ENCODE measurements around the gene HTR3E.
"Not testable (repeated sequence)": the region's sequence is repeated elsewhere in the genome, so short reads cannot be mapped to it uniquely, and the experiment has no call there.

Gene HTR3E

GRCh38 chr3:184117636-184118035, 20.8 kb downstream of the HTR3E start:
- FAIRE-seq = no peak

- not testable (repeated sequence) for FAIRE-seq
Measured at GRCh38 chr3:184121031-184121430, 24.2 kb downstream of the HTR3E start.

- FAIRE-seq = no peak
Measured at GRCh38 chr3:184126006-184126405, 29.1 kb downstream of the HTR3E start.

DNA sequence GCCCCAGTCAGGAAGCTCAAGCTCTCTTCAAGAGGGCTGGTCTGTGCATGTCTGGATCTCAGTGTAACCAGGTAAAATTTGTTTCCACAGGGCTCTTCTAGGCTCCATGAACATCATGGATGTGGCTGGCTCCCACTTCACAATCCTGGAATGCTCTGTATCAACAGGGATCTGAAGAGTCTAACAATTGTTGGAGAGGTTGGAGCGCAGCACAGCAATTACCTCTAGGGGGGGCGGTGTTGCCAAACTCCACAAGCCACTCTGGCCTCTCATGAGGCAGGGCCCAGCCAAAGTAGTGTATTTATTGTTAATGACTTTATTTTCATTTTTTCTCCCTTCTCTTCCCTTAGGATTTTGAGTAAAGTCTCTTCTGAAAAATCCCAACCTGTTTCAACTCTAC, 32.1 kb downstream of the HTR3E start:
- no peak for FAIRE-seq

DNA sequence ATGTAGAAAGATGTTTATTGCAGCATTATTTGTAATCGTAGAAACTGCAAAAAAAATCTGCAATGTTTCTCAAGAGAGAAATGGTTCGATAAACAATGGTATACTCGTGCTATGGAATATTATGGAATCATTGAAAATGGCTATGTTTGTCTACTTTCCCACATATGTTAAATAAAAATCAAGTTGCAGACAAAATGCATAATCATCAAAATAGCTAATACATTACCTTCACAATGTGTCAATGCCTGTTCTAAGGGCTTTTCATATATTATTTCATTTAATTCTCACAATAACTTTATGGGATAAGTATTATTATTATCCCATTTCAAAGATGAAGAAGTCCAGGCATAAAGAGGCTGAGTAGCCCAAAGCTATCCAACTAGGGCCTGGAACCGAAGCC, 36.1 kb downstream of the HTR3E start:
- FAIRE-seq = no peak

GRCh38 chr3:184133840-184134745, 37.2 kb downstream of the HTR3E start:
- FAIRE-seq = no peak

DNA sequence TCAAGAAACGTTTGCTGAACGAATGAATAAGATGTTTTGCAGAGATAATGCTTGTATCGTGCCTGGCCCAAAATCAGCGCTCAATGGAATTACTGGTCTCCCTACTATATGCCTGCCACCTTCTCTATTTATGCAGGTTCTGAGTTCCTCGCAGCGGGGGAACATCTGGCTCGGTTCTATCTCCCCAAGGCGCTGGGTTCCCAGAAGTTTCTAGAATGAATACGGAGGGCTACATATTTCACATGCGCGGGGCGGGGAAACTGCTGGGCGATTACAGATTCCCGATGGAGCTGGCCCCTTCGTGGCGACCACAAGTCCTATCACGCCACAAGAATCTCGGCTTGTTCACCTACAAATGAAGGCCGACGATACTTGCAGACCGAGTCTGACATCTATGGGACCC, 37.9 kb downstream of the HTR3E start:
- FAIRE-seq = no peak

DNA sequence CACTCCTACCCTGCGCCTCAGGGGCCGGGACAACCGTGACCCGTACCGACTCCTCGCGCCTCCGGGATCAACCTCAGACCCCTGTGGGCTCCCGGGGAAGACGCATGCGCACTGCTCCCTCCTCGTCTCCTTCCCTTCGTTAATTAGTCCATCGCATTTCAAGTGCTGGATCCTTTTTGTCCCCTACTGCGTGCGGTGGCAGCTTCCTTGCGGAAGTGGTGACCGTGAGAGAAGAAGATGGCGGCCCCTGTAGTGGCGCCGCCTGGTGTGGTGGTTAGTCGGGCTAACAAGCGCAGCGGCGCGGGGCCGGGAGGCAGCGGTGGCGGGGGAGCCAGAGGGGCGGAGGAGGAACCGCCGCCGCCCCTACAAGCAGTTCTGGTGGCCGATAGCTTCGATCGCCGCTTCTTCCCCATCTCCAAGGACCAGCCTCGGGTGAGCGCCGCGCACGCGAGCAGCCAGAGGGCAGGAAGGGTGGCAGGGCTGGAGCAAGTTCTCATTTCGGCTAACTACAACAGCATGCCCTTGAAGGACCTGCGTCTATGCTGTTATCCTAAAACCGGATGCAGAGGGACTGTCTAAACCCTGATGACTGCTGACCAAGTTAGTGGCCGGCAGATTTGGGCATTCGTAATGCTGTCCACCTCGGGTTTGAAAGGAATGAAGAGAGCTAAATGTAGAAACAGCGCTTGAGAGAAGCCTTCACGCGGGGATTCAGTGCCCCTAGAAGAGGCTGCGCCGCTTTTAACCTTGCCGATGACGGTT, 38.5 kb downstream of the HTR3E start, which contains the start of gene EIF2B5:
EIF2B5 (plus strand) TSS at position 210 of the 762 bp plus-strand sequence; CDS start at position 238, 28 bp downstream.
- FAIRE-seq = no peak

DNA sequence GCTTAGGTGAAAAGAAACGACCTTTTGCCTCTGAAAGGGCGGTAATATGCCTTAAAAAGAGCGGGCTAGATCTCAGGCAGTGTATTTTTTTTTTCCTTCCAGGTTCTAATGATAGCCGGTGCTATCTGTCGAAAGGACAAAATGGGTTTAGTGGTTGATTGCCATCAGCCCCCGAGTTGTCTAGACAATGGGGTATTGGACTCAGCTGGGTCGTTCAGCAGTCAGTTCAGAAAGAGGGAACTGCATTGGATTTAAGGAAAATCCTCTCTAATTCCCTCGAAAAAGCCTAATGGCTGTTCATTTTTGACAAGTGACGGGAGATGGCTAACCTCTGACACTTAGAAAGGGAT, 39.0 kb downstream of the HTR3E start:
- no peak for FAIRE-seq

DNA sequence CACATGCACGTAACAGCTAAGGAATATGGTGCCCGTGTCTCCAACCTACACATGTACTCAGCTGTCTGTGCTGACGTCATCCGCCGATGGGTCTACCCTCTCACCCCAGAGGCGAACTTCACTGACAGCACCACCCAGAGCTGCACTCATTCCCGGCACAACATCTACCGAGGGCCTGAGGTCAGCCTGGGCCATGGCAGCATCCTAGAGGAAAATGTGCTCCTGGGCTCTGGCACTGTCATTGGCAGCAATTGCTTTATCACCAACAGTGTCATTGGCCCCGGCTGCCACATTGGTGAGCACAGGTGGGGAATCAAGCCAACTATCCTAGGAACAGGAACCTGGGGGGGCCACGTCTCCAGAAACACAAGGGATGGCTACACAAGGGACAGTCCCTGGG, 43.6 kb downstream of the HTR3E start:
- no peak for FAIRE-seq

DNA sequence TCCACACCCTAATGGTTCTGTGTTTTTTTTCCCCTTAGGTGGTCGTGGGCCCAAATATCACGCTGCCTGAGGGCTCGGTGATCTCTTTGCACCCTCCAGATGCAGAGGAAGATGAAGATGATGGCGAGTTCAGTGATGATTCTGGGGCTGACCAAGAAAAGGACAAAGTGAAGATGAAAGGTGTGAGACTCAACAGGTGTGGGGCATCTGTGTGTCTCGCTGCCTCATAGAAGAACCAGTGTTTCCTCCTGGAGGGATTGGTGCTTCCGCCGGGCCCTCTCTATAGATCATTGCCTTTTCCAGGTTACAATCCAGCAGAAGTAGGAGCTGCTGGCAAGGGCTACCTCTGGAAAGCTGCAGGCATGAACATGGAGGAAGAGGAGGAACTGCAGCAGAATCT, 45.3 kb downstream of the HTR3E start:
- FAIRE-seq = no peak

GRCh38 chr3:184143327-184143726, 46.5 kb downstream of the HTR3E start:
- no peak for FAIRE-seq

GRCh38 chr3:184144505-184144904, 47.6 kb downstream of the HTR3E start:
- FAIRE-seq = no peak

GRCh38 chr3:184145111-184145524, 48.3 kb downstream of the HTR3E start:
- no peak for FAIRE-seq

- no peak for FAIRE-seq
Measured at GRCh38 chr3:184145751-184146270, 48.9 kb downstream of the HTR3E start.

- no peak for FAIRE-seq
Measured at GRCh38 chr3:184148076-184148475, 51.2 kb downstream of the HTR3E start.

GRCh38 chr3:184149123-184149522, 52.3 kb downstream of the HTR3E start:
- FAIRE-seq = no peak

GRCh38 chr3:184149770-184150169, 52.9 kb downstream of the HTR3E start:
- not testable (repeated sequence) for FAIRE-seq

DNA sequence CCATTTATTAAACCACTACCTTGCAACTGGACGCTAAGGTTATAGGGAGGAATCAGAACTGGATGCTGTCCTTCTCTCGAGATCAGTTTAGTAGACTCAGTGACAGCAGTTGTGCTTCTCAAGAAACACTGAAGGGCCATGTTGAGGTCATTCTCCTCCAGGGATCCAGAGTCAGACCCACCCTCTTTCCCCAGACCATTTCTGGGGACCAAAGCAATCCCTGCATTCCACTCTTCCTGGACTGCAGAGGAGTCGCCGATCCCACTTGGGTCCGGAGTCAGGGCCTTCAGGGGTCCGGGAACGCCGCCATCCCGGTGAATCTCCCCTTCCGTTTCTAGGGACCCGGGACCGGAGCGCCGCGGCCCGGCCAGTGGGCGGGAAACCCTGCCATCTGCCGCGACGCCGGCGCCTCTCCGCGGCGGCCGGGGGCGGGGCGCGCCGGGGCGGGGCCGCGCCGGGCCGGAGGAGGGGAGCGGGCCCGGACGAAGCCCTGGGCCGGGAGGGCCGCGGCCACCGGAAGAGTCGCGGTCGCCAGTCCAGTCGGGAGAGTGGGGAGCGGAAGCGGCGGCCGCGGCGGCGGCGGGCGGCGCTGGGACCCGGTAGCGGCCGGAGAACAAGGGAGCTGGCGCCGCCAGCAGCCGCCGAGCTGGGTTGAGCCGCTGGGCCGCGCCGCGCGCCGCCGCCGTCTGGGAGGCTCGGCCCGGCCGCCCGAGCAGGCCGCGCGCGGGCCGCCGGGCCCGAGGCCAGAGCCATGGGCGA, 58.2 kb downstream of the HTR3E start, which contains the start of gene DVL3:
DVL3 (plus strand) TSS at position 493 of the 759 bp plus-strand sequence; CDS start at position 752, 259 bp downstream.
- FAIRE-seq = no peak

DNA sequence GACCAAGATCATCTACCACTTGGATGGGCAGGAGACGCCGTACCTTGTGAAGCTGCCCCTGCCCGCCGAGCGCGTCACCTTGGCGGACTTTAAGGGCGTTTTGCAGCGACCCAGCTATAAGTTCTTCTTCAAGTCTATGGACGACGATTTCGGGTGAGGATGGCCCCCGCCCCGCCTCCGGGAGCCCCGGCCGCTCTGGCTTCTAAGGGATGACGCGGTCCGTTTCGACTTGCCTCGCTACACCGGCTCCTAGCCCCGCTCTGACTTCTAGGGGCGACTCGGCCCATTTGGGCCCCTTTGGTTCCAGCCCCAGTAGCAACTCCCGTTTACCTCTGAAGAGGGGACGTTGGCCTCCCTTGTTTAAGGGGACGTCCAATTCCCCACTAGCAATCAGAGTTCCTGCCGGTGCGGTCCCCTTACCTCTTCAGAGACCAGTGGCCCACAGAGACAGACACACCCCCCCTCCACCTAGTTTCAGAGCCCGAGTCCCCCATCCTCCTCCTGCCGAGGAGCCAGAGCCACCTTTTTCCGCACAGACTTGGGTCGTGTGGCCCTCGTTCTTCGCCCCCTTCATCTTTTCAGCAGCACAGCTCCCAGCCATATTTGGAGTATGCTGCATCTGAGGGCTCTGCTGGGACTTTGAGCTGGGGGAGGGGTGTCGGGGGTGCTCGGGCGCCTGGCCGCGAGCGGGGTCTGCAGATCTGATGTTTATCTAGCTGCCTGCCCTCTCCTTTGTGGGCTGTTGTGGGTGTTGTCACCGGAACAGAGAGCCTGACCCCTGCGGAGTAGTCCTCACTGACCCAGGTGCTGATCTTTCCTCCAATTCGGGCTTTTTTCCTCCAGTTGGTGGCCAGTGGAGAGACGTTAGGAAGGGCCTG, 59.0 kb downstream of the HTR3E start:
- no peak for FAIRE-seq

DNA sequence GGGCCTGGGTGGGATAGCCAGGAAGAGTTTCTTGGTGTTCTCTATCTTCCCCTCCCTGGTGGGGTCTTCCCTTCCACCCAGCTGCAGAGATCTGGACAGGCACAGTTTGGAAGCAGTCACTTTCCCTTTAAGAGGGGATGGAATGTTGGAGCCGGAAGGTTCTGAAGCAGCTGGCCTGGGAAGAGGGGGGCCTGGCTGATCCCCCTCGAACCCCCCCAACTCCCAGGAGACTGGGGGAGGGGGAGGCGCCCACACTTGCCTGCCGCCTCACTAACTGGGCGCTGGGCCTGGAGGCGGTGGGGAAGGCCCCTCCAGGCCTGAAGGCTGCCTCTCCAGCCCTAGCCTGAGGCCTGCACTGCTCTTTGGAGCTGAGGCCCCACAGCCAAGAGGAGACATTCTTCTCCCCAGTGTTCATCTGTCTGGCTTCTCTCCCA, 59.7 kb downstream of the HTR3E start:
- no peak for FAIRE-seq
